Measurements from ENCODE around the gene KRTAP6-1. TPM values are rescaled to one million over a fixed set of nuclear protein-coding genes. Genes with fewer than 3 reads are reported as not detected.

KRTAP6-1 gene
- total RNA-seq, 2 experiments from 2014 or later, result not detected

Other genes starting within 250 kb of the KRTAP6-1 start
- gene KRTAP13-2, start 241.7 kb downstream of the KRTAP6-1 start, total RNA-seq, result not detected
- not detected for gene KRTAP13-1, start 217.9 kb downstream of the KRTAP6-1 start, total RNA-seq
- not detected for gene KRTAP13-3, start 188.0 kb downstream of the KRTAP6-1 start, total RNA-seq
- not detected for gene KRTAP13-4, start 183.7 kb downstream of the KRTAP6-1 start, total RNA-seq
- gene KRTAP15-1, start 173.7 kb downstream of the KRTAP6-1 start, total RNA-seq, result not detected
- gene KRTAP19-1, start 133.6 kb downstream of the KRTAP6-1 start, total RNA-seq, result not detected
- gene KRTAP19-2, start 126.5 kb downstream of the KRTAP6-1 start, total RNA-seq, result not detected
- not detected for gene KRTAP19-3, start 121.9 kb downstream of the KRTAP6-1 start, total RNA-seq
- gene KRTAP19-4, start 116.8 kb downstream of the KRTAP6-1 start, total RNA-seq, result not detected
- gene KRTAP19-5, start 111.8 kb downstream of the KRTAP6-1 start, total RNA-seq, result not detected
- not detected for gene KRTAP19-6, start 72.1 kb downstream of the KRTAP6-1 start, total RNA-seq
- not detected for gene KRTAP19-7, start 52.6 kb downstream of the KRTAP6-1 start, total RNA-seq
- not detected for gene KRTAP22-2, start 23.5 kb downstream of the KRTAP6-1 start, total RNA-seq
- not detected for gene KRTAP6-3, start 21.5 kb downstream of the KRTAP6-1 start, total RNA-seq
- not detected for gene KRTAP6-2, start 15.0 kb downstream of the KRTAP6-1 start, total RNA-seq
- gene KRTAP22-1, start 12.8 kb downstream of the KRTAP6-1 start, total RNA-seq, result not detected
- not detected for gene KRTAP20-1, start 2.5 kb upstream of the KRTAP6-1 start, total RNA-seq
- not detected for gene KRTAP20-4, start 6.7 kb upstream of the KRTAP6-1 start, total RNA-seq
- gene KRTAP20-2, start 21.3 kb upstream of the KRTAP6-1 start, total RNA-seq, result not detected
- gene KRTAP20-3, start 28.9 kb upstream of the KRTAP6-1 start, total RNA-seq, result not detected
- gene KRTAP21-3, start 104.8 kb upstream of the KRTAP6-1 start, total RNA-seq, result not detected
- not detected for gene KRTAP21-2, start 133.3 kb upstream of the KRTAP6-1 start, total RNA-seq
- not detected for gene KRTAP21-1, start 141.5 kb upstream of the KRTAP6-1 start, total RNA-seq
- not detected for gene KRTAP8-1, start 199.3 kb upstream of the KRTAP6-1 start, total RNA-seq
- gene KRTAP7-1, start 215.8 kb upstream of the KRTAP6-1 start, total RNA-seq, result not detected

Data from activated CD8-positive, alpha-beta memory T cell treated with anti-CD3 and anti-CD28 coated beads, Interleukin-2, amount 10 ng/mL, durations not matched to agents 7 days and 5 days (primary cell).